ENCODE measurements around the gene ICA1L. TPM values are rescaled to one million over a fixed set of nuclear protein-coding genes. Genes with fewer than 3 reads are reported as not detected.

Gene ICA1L
- total and polyA plus RNA-seq, 2 of the 8 experiments (the other 6 are each of a cell fraction or from before 2014, with no cell fraction given) = 1.1 to 3.4 TPM

GRCh38 chr2:202764991-202765390 lies 106.6 kb downstream of the ICA1L start (continued):
- no peak for TF ChIP-seq CHD7 (IDR thresholded peaks at IDR 0.05; ENCODE audit: insufficient replicate concordance, low read length)
- TF ChIP-seq EP300 (IDR thresholded peaks at IDR 0.05; ENCODE audit: borderline replicate concordance in 1 of 2, low read depth in 2 of 2, low read length in 2 of 2) = no peak
- TF ChIP-seq RXRA (IDR thresholded peaks at IDR 0.05; ENCODE audit: insufficient read depth, low read depth, low read length) = no peak
- no peak for TF ChIP-seq CREB1 (IDR thresholded peaks at IDR 0.05)
- no peak for TF ChIP-seq POLR2AphosphoS5 (IDR thresholded peaks at IDR 0.05; ENCODE audit: low read depth, low read length)
- TF ChIP-seq KDM5A (IDR thresholded peaks at IDR 0.05; ENCODE audit: low read length) = no peak
